NCI-H226 (cell line): Measurements from ENCODE around the gene GCAT.

Experiments used
- DNase-seq: peaks from one replicate; pipeline ENCODE4 v3.0.0-alpha.2; 2015

The GCAT gene

GRCh38 chr22:37812869-37813678, 5.3 kb downstream of the GCAT start:
- DNase-seq, result no peak

GRCh38 chr22:37815593-37815992, 7.9 kb downstream of the GCAT start:
- no peak for DNase-seq

GRCh38 chr22:37816543-37817180, 8.9 kb downstream of the GCAT start:
- no peak for DNase-seq

- DNase-seq, result peak; percentile 46
Measured at GRCh38 chr22:37817705-37818408, 10.1 kb downstream of the GCAT start.

- no peak for DNase-seq
Measured at GRCh38 chr22:37818409-37819104, 10.8 kb downstream of the GCAT start.

GRCh38 chr22:37819105-37819433, 11.3 kb downstream of the GCAT start:
- no peak for DNase-seq

GRCh38 chr22:37820350-37820749, 12.6 kb downstream of the GCAT start:
- DNase-seq, result no peak

GRCh38 chr22:37822079-37822833, 14.5 kb downstream of the GCAT start:
- DNase-seq, result no peak

- no peak for DNase-seq
Measured at GRCh38 chr22:37823134-37823985, 15.6 kb downstream of the GCAT start, which contains the start of gene GALR3. GALR3 (plus strand) TSS chr22:37823382; CDS start chr22:37823407, 25 bp downstream.

GRCh38 chr22:37824674-37825641, 17.2 kb downstream of the GCAT start:
- DNase-seq, result no peak

GRCh38 chr22:37827056-37827455, 19.3 kb downstream of the GCAT start:
- DNase-seq, result no peak

- DNase-seq, result no peak
Measured at GRCh38 chr22:37830093-37830842, 22.5 kb downstream of the GCAT start.

- DNase-seq, result no peak
Measured at GRCh38 chr22:37831472-37831871, 23.7 kb downstream of the GCAT start.

- no peak for DNase-seq
Measured at GRCh38 chr22:37832022-37832857, 24.5 kb downstream of the GCAT start.

GRCh38 chr22:37842015-37842793, 34.5 kb downstream of the GCAT start:
- DNase-seq, result no peak

GRCh38 chr22:37843741-37844089, 36.0 kb downstream of the GCAT start:
- no peak for DNase-seq

GRCh38 chr22:37844904-37845329, 37.2 kb downstream of the GCAT start:
- DNase-seq, result no peak

- no peak for DNase-seq
Measured at GRCh38 chr22:37846433-37846832, 38.7 kb downstream of the GCAT start.
